Raji (cell line): ENCODE results near the gene MVB12A.

Source experiments
- POLR2A ChIP-seq: IDR thresholded peaks from 2 replicates; pipeline ENCODE4 v1.6.1; 2011; ENCODE audit warnings: low read depth, low read length, control low read depth; ENCODE audit not compliant: insufficient read depth

Gene MVB12A

GRCh38 chr19:17419621-17420474, at the start of gene MVB12A:
Gene MVB12A, plus strand, starts transcription at chr19:17420047. Its CDS starts 89 bp downstream, at chr19:17420136.
- TF ChIP-seq POLR2A: peak; percentile 66

- TF ChIP-seq POLR2A: no peak
Observed at GRCh38 chr19:17376935-17377600, 42.8 kb upstream of the MVB12A start, which contains the start of gene PLVAP. Gene PLVAP, minus strand, starts transcription at chr19:17377342. Its CDS starts 54 bp downstream, at chr19:17377288.

GRCh38 chr19:17378271-17378670, 41.6 kb upstream of the MVB12A start:
- TF ChIP-seq POLR2A: no peak

GRCh38 chr19:17379221-17379631, 40.6 kb upstream of the MVB12A start:
- TF ChIP-seq POLR2A: no peak

GRCh38 chr19:17380426-17381138, 39.3 kb upstream of the MVB12A start:
- no peak for TF ChIP-seq POLR2A

- no peak for TF ChIP-seq POLR2A
Observed at GRCh38 chr19:17385878-17386611, 33.8 kb upstream of the MVB12A start.

GRCh38 chr19:17389288-17389687, 30.6 kb upstream of the MVB12A start:
- no peak for TF ChIP-seq POLR2A

- TF ChIP-seq POLR2A: no peak
Observed at GRCh38 chr19:17389957-17390664, 29.7 kb upstream of the MVB12A start.

GRCh38 chr19:17390665-17391370, 29.0 kb upstream of the MVB12A start:
- no peak; the same call in 1 of the 2 replicates for TF ChIP-seq POLR2A

- peak; percentile 21; the same call in 1 of the 2 replicates for TF ChIP-seq POLR2A
Observed at GRCh38 chr19:17391371-17392151, 28.3 kb upstream of the MVB12A start.

- no peak for TF ChIP-seq POLR2A
Observed at GRCh38 chr19:17393002-17393401, 26.8 kb upstream of the MVB12A start.

GRCh38 chr19:17393914-17394313, 25.9 kb upstream of the MVB12A start, which contains the start of gene CCDC194:
Gene CCDC194, minus strand, starts transcription at chr19:17394196. Its CDS starts 38 bp downstream, at chr19:17394158.
- TF ChIP-seq POLR2A: no peak

- TF ChIP-seq POLR2A: no peak
Observed at GRCh38 chr19:17394891-17395415, 24.9 kb upstream of the MVB12A start.
